Measurements from ENCODE around the gene ITGB6. TPM values are rescaled to one million over a fixed set of nuclear protein-coding genes. Genes with fewer than 3 reads are reported as not detected.

ITGB6 gene
- not detected for total RNA-seq

GRCh38 chr2:160199683-160200389 lies at the start of gene ITGB6:
TSS of gene ITGB6 (minus strand) at chr2:160200272. CDS start at chr2:160200063, 209 bp downstream.
- H3K4me3 ChIP-seq (ENCODE audit: low read length): no peak within 1 kb of the TSS
- no peaks in the 10 kb centered on the region for H3K9me3 ChIP-seq (ENCODE audit: low read depth, low read length)
- H3K4me1 ChIP-seq (ENCODE audit: insufficient read depth, low read length): no peaks in the 10 kb centered on the region
- H3K27me3 ChIP-seq (ENCODE audit: insufficient read depth, low read length): no peaks in the 10 kb centered on the region

- Histone ChIP-seq H3K4me3 (ENCODE audit: low read length) (no peak overlapping the region), H3K9me3 (ENCODE audit: low read depth, low read length) (no peaks in the 10 kb centered on the region), H3K27me3 (ENCODE audit: insufficient read depth, low read length) (no peaks in the 10 kb centered on the region), H3K4me1 (ENCODE audit: insufficient read depth, low read length) (no peaks in the 10 kb centered on the region)
Measured at GRCh38 chr2:160247296-160248035, 47.4 kb upstream of the ITGB6 start.

- Histone ChIP-seq H3K4me3 (ENCODE audit: low read length) (no peak overlapping the region), H3K4me1 (ENCODE audit: insufficient read depth, low read length) (no peaks in the 10 kb centered on the region), H3K9me3 (ENCODE audit: low read depth, low read length) (no peaks in the 10 kb centered on the region), H3K27me3 (ENCODE audit: insufficient read depth, low read length) (no peaks in the 10 kb centered on the region)
Measured at GRCh38 chr2:160246356-160246755, 46.3 kb upstream of the ITGB6 start.

GRCh38 chr2:160245614-160246155 lies 45.6 kb upstream of the ITGB6 start:
- Histone ChIP-seq H3K9me3 (ENCODE audit: low read depth, low read length) (no peaks in the 10 kb centered on the region), H3K4me1 (ENCODE audit: insufficient read depth, low read length) (no peaks in the 10 kb centered on the region), H3K27me3 (ENCODE audit: insufficient read depth, low read length) (no peaks in the 10 kb centered on the region), H3K4me3 (ENCODE audit: low read length) (no peak overlapping the region)

GRCh38 chr2:160242893-160243564 lies 43.0 kb upstream of the ITGB6 start:
- H3K4me3 ChIP-seq (ENCODE audit: low read length): no peak overlapping the region
- H3K4me1 ChIP-seq (ENCODE audit: insufficient read depth, low read length): no peaks in the 10 kb centered on the region

GRCh38 chr2:160241251-160242137 lies 41.4 kb upstream of the ITGB6 start:
- Histone ChIP-seq H3K9me3 (ENCODE audit: low read depth, low read length) (no peaks in the 10 kb centered on the region), H3K27me3 (ENCODE audit: insufficient read depth, low read length) (no peaks in the 10 kb centered on the region), H3K4me1 (ENCODE audit: insufficient read depth, low read length) (no peaks in the 10 kb centered on the region), H3K4me3 (ENCODE audit: low read length) (no peak overlapping the region)

More at GRCh38 chr2:160242893-160243564, 43.0 kb upstream of the ITGB6 start:
- Histone ChIP-seq H3K9me3 (ENCODE audit: low read depth, low read length) (no peaks in the 10 kb centered on the region), H3K27me3 (ENCODE audit: insufficient read depth, low read length) (no peaks in the 10 kb centered on the region)

DNA sequence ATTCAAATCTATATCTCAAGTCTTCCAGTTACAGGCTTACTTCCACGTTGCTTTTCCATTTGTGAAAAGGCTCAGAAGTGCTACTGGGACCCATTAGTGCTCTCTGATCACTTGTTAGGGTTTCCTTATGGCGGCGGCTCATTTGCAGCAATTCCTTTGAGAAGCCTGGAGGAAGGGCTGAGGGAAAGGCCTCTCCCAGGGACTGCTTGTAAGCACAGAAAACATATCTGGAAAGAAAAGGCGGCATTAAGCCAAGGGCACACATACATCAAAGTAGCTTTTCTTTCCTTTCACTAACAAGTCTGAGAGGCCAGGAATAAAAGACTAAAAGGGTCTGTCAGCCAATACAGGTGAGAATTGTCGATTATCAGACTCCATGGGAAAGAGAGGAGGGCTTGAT lies 39.4 kb upstream of the ITGB6 start:
- Histone ChIP-seq H3K9me3 (ENCODE audit: low read depth, low read length) (no peaks in the 10 kb centered on the region), H3K4me1 (ENCODE audit: insufficient read depth, low read length) (no peaks in the 10 kb centered on the region), H3K4me3 (ENCODE audit: low read length) (no peak overlapping the region), H3K27me3 (ENCODE audit: insufficient read depth, low read length) (no peaks in the 10 kb centered on the region)

GRCh38 chr2:160238392-160238791 lies 38.3 kb upstream of the ITGB6 start:
- Histone ChIP-seq H3K4me3 (ENCODE audit: low read length) (no peak overlapping the region), H3K4me1 (ENCODE audit: insufficient read depth, low read length) (no peaks in the 10 kb centered on the region), H3K9me3 (ENCODE audit: low read depth, low read length) (no peaks in the 10 kb centered on the region)

GRCh38 chr2:160232905-160233475 lies 32.9 kb upstream of the ITGB6 start:
- Histone ChIP-seq H3K9me3 (ENCODE audit: low read depth, low read length) (no peaks in the 10 kb centered on the region), H3K27me3 (ENCODE audit: insufficient read depth, low read length) (no peaks in the 10 kb centered on the region), H3K4me3 (ENCODE audit: low read length) (no peak overlapping the region), H3K4me1 (ENCODE audit: insufficient read depth, low read length) (no peaks in the 10 kb centered on the region)

More at GRCh38 chr2:160238392-160238791, 38.3 kb upstream of the ITGB6 start:
- H3K27me3 ChIP-seq (ENCODE audit: insufficient read depth, low read length): no peaks in the 10 kb centered on the region

DNA sequence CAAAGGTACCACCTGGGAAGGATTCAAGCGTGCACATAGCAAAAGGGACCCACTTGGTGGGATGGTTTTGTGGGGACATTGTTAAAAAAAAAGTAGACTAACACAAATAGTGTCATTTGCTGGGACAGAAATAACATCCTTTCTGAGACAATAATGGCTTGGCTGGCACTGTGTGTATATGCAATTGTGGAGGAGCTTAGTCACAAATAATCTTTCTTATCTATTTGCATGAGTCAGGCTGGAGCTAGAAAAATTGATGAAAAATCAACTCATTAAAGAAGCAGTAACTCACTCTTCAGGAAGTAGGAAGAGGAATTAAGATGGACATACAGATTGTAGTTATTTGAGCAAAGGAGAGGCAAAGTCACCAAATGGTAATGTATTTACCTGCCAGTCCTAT lies 29.5 kb upstream of the ITGB6 start:
- Histone ChIP-seq H3K4me1 (ENCODE audit: insufficient read depth, low read length) (no peaks in the 10 kb centered on the region), H3K4me3 (ENCODE audit: low read length) (no peak overlapping the region), H3K27me3 (ENCODE audit: insufficient read depth, low read length) (no peaks in the 10 kb centered on the region), H3K9me3 (ENCODE audit: low read depth, low read length) (no peaks in the 10 kb centered on the region)

- Histone ChIP-seq H3K4me1 (ENCODE audit: insufficient read depth, low read length) (no peaks in the 10 kb centered on the region), H3K27me3 (ENCODE audit: insufficient read depth, low read length) (no peaks in the 10 kb centered on the region), H3K4me3 (ENCODE audit: low read length) (no peak overlapping the region), H3K9me3 (ENCODE audit: low read depth, low read length) (no peaks in the 10 kb centered on the region)
Measured at GRCh38 chr2:160228141-160228917, 28.3 kb upstream of the ITGB6 start.

GRCh38 chr2:160227293-160227915 lies 27.3 kb upstream of the ITGB6 start:
- H3K4me1 ChIP-seq (ENCODE audit: insufficient read depth, low read length): no peaks in the 10 kb centered on the region
- H3K27me3 ChIP-seq (ENCODE audit: insufficient read depth, low read length): no peaks in the 10 kb centered on the region
- no peaks in the 10 kb centered on the region for H3K9me3 ChIP-seq (ENCODE audit: low read depth, low read length)
- H3K4me3 ChIP-seq (ENCODE audit: low read length): no peak overlapping the region

DNA sequence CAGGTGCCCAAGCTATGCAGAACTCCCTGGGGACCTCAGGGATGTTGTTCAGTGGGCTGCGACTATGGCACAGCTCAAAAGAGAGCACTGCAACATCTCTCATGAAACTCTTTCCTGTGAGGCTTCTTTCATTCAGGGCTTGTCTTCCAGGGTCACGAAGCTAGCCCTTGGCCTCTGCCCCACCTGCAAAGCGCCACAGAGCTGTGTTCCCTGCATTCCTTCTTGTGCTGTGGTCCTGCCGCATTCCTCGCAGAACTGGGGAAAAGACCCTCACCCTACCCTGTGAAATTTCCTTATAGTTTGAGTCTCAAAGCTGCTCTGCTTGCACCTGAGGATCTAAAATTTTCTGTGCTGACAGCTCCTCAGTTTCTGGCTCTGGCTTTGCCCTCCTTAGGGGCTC lies 26.3 kb upstream of the ITGB6 start:
- Histone ChIP-seq H3K4me3 (ENCODE audit: low read length) (no peak overlapping the region), H3K9me3 (ENCODE audit: low read depth, low read length) (no peaks in the 10 kb centered on the region), H3K4me1 (ENCODE audit: insufficient read depth, low read length) (no peaks in the 10 kb centered on the region), H3K27me3 (ENCODE audit: insufficient read depth, low read length) (no peaks in the 10 kb centered on the region)

All from mononuclear cell (primary cell).